T-helper 2 cell treated with Interferon-gamma antibody and Interleukin-4, amounts not matched to agents 5 μg/mL and 100 μg/mL, for 36 hours (primary cell): ENCODE data around the gene MDFIC2.
"Not testable (repeated sequence)": the region's sequence is repeated elsewhere in the genome, so short reads cannot be mapped to it uniquely, and the experiment has no call there.

Experiments
- DNase-seq: peaks from one replicate; pipeline ENCODE4 v3.0.0; 2021; ENCODE audit warnings: low spot score
- H3K27ac Mint-ChIP-seq: one replicate; pipeline ENCODE4 v1.8.0; 2021; ENCODE audit warnings: mild to moderate bottlenecking, mixed read lengths
- H3K27me3 Mint-ChIP-seq: one replicate; pipeline ENCODE4 v1.8.0; 2021; ENCODE audit warnings: low read depth, mixed read lengths
- H3K36me3 Mint-ChIP-seq: one replicate; pipeline ENCODE4 v1.8.0; 2021; ENCODE audit warnings: low read depth, mixed read lengths
- H3K4me1 Mint-ChIP-seq: one replicate; pipeline ENCODE4 v1.8.0; 2021; ENCODE audit warnings: low read depth, mixed read lengths
- H3K4me3 Mint-ChIP-seq: one replicate; pipeline ENCODE4 v1.8.0; 2022; ENCODE audit warnings: mild to moderate bottlenecking, moderate library complexity, mixed read lengths
- H3K9me3 Mint-ChIP-seq: one replicate; pipeline ENCODE4 v1.8.0; 2021; ENCODE audit warnings: mixed read lengths

MDFIC2 gene

GRCh38 chr3:70290431-70291096 lies 21.9 kb downstream of the MDFIC2 start:
- H3K27ac Mint-ChIP-seq, DNase-seq, H3K4me3 Mint-ChIP-seq, H3K9me3 Mint-ChIP-seq, H3K36me3 Mint-ChIP-seq, H3K27me3 Mint-ChIP-seq, H3K4me1 Mint-ChIP-seq: not testable (repeated sequence)

- no peak overlapping the region for H3K27ac Mint-ChIP-seq
- H3K4me3 Mint-ChIP-seq = no peak overlapping the region
- no peaks in the 10 kb centered on the region for H3K27me3 Mint-ChIP-seq
- no peaks in the 10 kb centered on the region for H3K36me3 Mint-ChIP-seq
- H3K4me1 Mint-ChIP-seq = no peaks in the 10 kb centered on the region
- H3K9me3 Mint-ChIP-seq = no peaks in the 10 kb centered on the region
- DNase-seq = no peak
Measured at GRCh38 chr3:70281663-70282062, 30.8 kb downstream of the MDFIC2 start.

GRCh38 chr3:70277304-70277703 lies 35.1 kb downstream of the MDFIC2 start:
- no peaks in the 10 kb centered on the region for H3K4me1 Mint-ChIP-seq

GRCh38 chr3:70276901-70277300 lies 35.5 kb downstream of the MDFIC2 start:
- H3K9me3 Mint-ChIP-seq = no peaks in the 10 kb centered on the region
- no peaks in the 10 kb centered on the region for H3K27me3 Mint-ChIP-seq
- H3K4me1 Mint-ChIP-seq = no peaks in the 10 kb centered on the region
- no peak overlapping the region for H3K27ac Mint-ChIP-seq
- no peaks in the 10 kb centered on the region for H3K36me3 Mint-ChIP-seq
- no peak for DNase-seq
- H3K4me3 Mint-ChIP-seq = no peak overlapping the region

More at GRCh38 chr3:70277304-70277703, 35.1 kb downstream of the MDFIC2 start:
- H3K9me3 Mint-ChIP-seq = no peaks in the 10 kb centered on the region
- no peaks in the 10 kb centered on the region for H3K27me3 Mint-ChIP-seq
- H3K36me3 Mint-ChIP-seq = no peaks in the 10 kb centered on the region
- no peak overlapping the region for H3K27ac Mint-ChIP-seq
- no peak for DNase-seq
- no peak overlapping the region for H3K4me3 Mint-ChIP-seq

- Mint-ChIP-seq H3K4me3 (no peak overlapping the region), H3K36me3 (no peaks in the 10 kb centered on the region), H3K4me1 (no peaks in the 10 kb centered on the region), H3K27me3 (no peaks in the 10 kb centered on the region), H3K9me3 (no peaks in the 10 kb centered on the region), H3K27ac (no peak overlapping the region)
- no peak for DNase-seq
Measured at GRCh38 chr3:70273492-70273891, 38.9 kb downstream of the MDFIC2 start.

GRCh38 chr3:70272798-70273197 lies 39.6 kb downstream of the MDFIC2 start:
- H3K9me3 Mint-ChIP-seq = no peaks in the 10 kb centered on the region
- no peaks in the 10 kb centered on the region for H3K36me3 Mint-ChIP-seq
- no peaks in the 10 kb centered on the region for H3K27me3 Mint-ChIP-seq
- H3K4me1 Mint-ChIP-seq = no peaks in the 10 kb centered on the region
- no peak overlapping the region for H3K27ac Mint-ChIP-seq
- no peak overlapping the region for H3K4me3 Mint-ChIP-seq
- no peak for DNase-seq

- Mint-ChIP-seq H3K27ac (no peak overlapping the region), H3K4me1 (no peaks in the 10 kb centered on the region), H3K4me3 (no peak overlapping the region), H3K36me3 (no peaks in the 10 kb centered on the region), H3K9me3 (no peaks in the 10 kb centered on the region), H3K27me3 (no peaks in the 10 kb centered on the region)
- DNase-seq = no peak
Measured at GRCh38 chr3:70264122-70264780, 48.2 kb downstream of the MDFIC2 start.

GRCh38 chr3:70261283-70261682 lies 51.2 kb downstream of the MDFIC2 start:
- no peaks in the 10 kb centered on the region for H3K36me3 Mint-ChIP-seq

GRCh38 chr3:70256566-70256965 lies 55.9 kb downstream of the MDFIC2 start:
- Mint-ChIP-seq H3K4me1 (no peaks in the 10 kb centered on the region), H3K27me3 (no peaks in the 10 kb centered on the region), H3K4me3 (no peak overlapping the region), H3K9me3 (no peaks in the 10 kb centered on the region), H3K27ac (no peak overlapping the region), H3K36me3 (no peaks in the 10 kb centered on the region)
- DNase-seq = no peak

More at GRCh38 chr3:70261283-70261682, 51.2 kb downstream of the MDFIC2 start:
- no peaks in the 10 kb centered on the region for H3K9me3 Mint-ChIP-seq
- no peak for DNase-seq
- H3K27me3 Mint-ChIP-seq = no peaks in the 10 kb centered on the region
- no peaks in the 10 kb centered on the region for H3K4me1 Mint-ChIP-seq
- H3K4me3 Mint-ChIP-seq = no peak overlapping the region
- no peak overlapping the region for H3K27ac Mint-ChIP-seq

- no peak overlapping the region for H3K4me3 Mint-ChIP-seq
- no peak overlapping the region for H3K27ac Mint-ChIP-seq
- no peak for DNase-seq
- H3K9me3 Mint-ChIP-seq = no peaks in the 10 kb centered on the region
- no peaks in the 10 kb centered on the region for H3K36me3 Mint-ChIP-seq
- no peaks in the 10 kb centered on the region for H3K4me1 Mint-ChIP-seq
- no peaks in the 10 kb centered on the region for H3K27me3 Mint-ChIP-seq
Measured at GRCh38 chr3:70250492-70250891, 61.9 kb downstream of the MDFIC2 start.

GRCh38 chr3:70249509-70250160 lies 62.8 kb downstream of the MDFIC2 start:
- H3K9me3 Mint-ChIP-seq = no peaks in the 10 kb centered on the region
- no peak overlapping the region for H3K4me3 Mint-ChIP-seq
- no peaks in the 10 kb centered on the region for H3K4me1 Mint-ChIP-seq
- H3K27ac Mint-ChIP-seq = no peak overlapping the region
- no peaks in the 10 kb centered on the region for H3K36me3 Mint-ChIP-seq
- no peak for DNase-seq
- H3K27me3 Mint-ChIP-seq = no peaks in the 10 kb centered on the region

- no peaks in the 10 kb centered on the region for H3K27me3 Mint-ChIP-seq
- no peaks in the 10 kb centered on the region for H3K36me3 Mint-ChIP-seq
- H3K4me3 Mint-ChIP-seq = no peak overlapping the region
- H3K9me3 Mint-ChIP-seq = no peaks in the 10 kb centered on the region
- H3K27ac Mint-ChIP-seq = no peak overlapping the region
- H3K4me1 Mint-ChIP-seq = no peaks in the 10 kb centered on the region
- no peak for DNase-seq
Measured at GRCh38 chr3:70248856-70249255, 63.6 kb downstream of the MDFIC2 start.

- H3K4me3 Mint-ChIP-seq = no peak overlapping the region
Measured at GRCh38 chr3:70247955-70248354, 64.5 kb downstream of the MDFIC2 start.

GRCh38 chr3:70245746-70246525 lies 66.5 kb downstream of the MDFIC2 start:
- H3K36me3 Mint-ChIP-seq = no peaks in the 10 kb centered on the region
- no peaks in the 10 kb centered on the region for H3K9me3 Mint-ChIP-seq
- H3K4me1 Mint-ChIP-seq = no peaks in the 10 kb centered on the region
- DNase-seq = no peak
- H3K4me3 Mint-ChIP-seq = no peak overlapping the region
- no peak overlapping the region for H3K27ac Mint-ChIP-seq
- H3K27me3 Mint-ChIP-seq = no peaks in the 10 kb centered on the region

More at GRCh38 chr3:70247955-70248354, 64.5 kb downstream of the MDFIC2 start:
- Mint-ChIP-seq H3K27me3 (no peaks in the 10 kb centered on the region), H3K27ac (no peak overlapping the region), H3K9me3 (no peaks in the 10 kb centered on the region), H3K36me3 (no peaks in the 10 kb centered on the region), H3K4me1 (no peaks in the 10 kb centered on the region)
- DNase-seq = no peak
